NCI-H345 (cell line): ENCODE results near the gene ROMO1.

ENCODE experiments used
- DNase-seq: peaks from one replicate; lab custom pipeline; 2025; lab: John Stamatoyannopoulos, UW

The ROMO1 gene

GRCh38 chr20:35699127-35699956, at the start of gene ROMO1, which contains the start of gene NFS1:
Gene ROMO1 (plus strand): TSS chr20:35699405. CDS start chr20:35699633, 228 bp downstream.
Gene NFS1 (minus strand): TSS chr20:35699352. CDS start chr20:35699288, 64 bp downstream.
- peak; percentile 91 for DNase-seq

GRCh38 chr20:35650632-35651031, 48.6 kb upstream of the ROMO1 start:
- no peak for DNase-seq

- no peak for DNase-seq
Measured at GRCh38 chr20:35651958-35652357, 47.2 kb upstream of the ROMO1 start.

DNA sequence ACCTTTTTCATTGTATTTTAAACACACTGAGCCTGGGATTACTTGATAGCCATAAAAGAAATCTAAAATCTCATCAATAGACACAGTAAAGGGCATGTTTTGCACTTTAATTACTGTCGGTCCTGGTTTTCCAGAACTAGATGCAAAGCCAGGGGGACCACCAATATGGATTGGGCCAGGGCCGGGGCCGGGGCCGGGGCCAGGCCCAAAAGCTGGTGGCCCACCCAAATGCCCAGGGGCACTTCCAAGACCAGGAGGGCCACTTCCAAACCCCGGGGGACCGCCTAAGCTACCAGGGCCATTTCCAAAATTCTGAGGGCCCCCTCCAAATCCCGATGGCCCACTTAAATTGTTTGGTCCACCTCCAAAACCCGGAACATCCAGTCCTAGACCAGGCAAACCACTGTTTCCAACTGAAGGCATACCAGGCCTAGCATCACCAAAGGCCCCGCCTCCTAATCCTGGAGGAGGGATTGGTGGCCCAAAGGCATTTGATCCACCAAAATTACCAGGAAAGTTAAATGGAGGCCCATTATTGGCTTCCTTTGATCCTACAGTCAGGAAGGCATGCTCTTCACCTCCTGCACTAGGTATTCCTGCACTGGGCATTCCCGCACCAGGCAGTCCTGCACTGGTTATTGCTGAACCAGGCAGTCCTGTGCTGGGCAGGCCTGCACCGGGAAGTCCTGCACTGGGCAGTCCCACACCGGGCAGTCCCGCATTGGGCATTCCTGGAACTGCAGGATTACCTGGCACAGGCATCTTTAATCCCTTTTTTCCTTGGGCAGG, 46.4 kb upstream of the ROMO1 start:
- no peak for DNase-seq

DNA sequence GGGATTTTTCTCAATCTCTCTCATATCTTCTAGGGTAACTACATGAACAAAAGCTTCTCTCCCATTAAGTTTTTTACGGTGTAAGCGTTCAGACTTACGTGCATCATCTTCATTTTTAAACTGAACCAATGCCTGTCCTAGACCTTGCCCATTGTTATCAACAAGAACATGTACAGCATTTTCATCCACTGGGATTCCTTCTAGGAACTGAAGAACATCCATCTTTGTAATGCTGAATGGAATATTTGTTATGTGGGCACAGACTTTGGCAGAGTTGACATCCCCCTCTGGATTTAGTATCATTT, 45.8 kb upstream of the ROMO1 start:
- no peak for DNase-seq

DNA sequence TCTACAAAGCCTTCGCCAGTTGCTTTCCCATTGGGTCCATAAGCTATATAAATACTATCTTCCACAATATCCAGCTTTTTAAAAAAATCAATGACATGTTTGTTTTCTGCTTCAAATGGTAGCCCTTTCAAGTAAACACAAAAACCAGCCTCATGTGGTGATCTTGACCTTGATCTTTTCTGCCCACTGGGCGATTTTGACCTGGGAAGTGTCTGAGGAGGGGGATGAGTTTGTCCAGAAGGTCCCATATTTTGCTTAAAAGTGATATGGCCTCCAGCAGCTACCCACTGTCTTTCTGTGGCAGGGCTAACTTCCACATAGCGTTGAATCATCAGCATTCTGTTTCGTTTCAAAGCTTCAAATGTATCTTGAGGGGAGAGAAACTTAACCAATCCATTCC, 45.3 kb upstream of the ROMO1 start:
- no peak for DNase-seq

DNA sequence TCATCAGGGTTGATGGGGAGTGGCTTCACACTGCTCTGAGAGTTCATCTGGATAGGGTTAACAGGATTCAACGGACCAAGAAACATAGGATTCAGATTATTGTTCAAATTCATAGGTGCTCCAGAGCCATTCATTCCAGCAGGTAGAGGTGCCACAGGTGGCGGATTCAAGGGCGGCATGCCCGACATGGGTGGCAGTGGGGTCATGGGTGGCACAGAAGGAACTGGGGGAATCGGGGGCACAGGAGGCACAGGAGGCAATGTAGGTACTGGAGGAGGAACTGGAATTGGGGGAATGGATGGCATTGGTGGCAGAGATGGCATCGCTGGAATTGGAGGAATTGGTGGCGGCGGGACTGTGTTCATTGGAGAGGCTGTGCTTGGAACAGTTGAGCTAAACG, 44.8 kb upstream of the ROMO1 start:
- DNase-seq = no peak

- DNase-seq = no peak
Measured at GRCh38 chr20:35657271-35657670, 41.9 kb upstream of the ROMO1 start.

DNA sequence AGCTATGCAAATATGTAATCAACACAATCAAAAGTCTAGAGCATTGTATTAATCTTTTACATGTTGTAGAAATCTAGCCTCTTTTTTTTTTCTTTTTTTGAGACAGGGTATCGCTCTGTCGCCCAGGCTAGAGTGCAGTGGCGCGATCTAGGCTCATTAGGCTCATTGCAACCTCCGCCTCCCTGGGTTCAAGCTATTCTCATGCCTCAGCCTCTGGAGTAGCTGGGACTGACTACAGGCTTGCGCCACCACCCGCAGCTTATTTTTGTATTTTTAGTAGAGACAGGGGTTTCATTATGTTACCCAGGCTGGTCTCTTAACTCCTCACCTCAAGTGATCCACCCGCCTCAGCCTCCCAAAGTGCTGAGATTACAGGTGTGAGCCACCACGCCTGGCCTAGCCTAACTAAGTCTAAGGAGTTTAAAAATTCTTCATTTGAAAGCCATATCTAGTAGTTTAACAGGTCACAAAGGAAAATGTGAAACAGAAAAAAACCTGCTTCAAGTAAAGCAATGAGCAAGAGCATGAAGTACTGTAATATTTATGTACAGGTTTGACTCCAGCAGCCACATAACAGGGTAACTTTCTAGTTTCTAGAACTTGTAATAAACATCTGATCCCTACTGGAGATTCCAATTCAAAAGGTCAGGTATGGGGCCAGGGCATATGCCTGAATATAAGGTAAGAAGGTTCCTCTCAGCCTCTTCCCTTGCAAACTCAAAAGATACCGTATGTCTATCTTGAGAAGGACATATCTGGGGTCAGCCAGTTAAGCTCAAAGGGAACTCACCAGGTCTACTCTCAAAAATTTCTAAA, 38.9 kb upstream of the ROMO1 start:
- no peak for DNase-seq

DNA sequence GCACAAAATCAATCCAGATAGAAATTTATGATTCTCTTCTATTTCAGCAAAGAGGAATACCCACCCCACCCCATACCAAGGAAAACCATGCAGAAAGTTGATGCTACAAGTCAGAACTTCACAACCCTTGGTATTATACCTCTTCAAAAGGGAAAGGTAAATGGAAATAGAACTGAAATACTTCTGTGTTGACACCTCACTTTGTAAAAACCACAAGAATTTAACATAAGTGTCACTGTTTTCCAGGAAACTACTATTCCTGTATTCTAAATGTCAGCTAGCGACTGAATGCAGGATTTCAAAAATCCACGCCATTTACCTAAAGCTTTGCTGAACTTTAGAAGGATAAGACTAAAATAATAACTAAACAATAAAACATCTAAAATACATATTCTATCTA, 38.2 kb upstream of the ROMO1 start:
- no peak for DNase-seq

DNA sequence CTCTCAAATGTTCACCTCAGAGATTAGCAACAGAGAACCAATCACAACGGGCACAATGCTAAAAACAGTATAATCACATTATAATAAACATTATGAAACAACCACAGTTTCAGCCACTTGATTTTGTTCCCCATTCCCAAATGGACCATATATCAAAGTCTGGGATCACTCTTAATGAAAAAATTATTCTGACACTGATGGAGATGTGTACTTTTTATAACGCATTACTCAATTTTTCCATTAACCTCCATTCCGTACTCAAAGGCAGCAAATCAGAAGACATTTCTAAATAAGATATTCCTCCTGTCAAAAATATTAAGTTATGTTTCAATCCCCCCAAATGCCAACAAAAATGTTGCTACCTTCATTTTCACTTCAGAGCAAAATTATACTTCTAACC, 37.3 kb upstream of the ROMO1 start:
- DNase-seq = no peak

DNA sequence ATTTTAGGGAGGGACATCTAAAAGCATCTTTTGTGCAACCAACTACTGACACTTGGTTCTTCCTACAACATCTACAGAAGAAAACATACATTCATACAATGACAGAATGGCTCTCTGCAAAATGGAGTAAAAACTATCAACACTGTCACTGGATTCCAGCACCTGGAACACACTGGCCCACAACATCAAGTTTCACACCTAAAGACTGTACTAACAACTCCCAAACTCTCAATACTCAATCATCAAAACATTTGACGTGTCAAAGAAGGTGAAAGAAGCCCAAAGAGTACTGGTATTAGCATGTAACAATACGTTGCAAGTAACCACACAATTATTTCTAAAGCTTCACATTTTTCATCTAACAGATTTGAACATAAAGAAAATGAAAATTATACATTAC, 36.7 kb upstream of the ROMO1 start:
- no peak for DNase-seq

DNA sequence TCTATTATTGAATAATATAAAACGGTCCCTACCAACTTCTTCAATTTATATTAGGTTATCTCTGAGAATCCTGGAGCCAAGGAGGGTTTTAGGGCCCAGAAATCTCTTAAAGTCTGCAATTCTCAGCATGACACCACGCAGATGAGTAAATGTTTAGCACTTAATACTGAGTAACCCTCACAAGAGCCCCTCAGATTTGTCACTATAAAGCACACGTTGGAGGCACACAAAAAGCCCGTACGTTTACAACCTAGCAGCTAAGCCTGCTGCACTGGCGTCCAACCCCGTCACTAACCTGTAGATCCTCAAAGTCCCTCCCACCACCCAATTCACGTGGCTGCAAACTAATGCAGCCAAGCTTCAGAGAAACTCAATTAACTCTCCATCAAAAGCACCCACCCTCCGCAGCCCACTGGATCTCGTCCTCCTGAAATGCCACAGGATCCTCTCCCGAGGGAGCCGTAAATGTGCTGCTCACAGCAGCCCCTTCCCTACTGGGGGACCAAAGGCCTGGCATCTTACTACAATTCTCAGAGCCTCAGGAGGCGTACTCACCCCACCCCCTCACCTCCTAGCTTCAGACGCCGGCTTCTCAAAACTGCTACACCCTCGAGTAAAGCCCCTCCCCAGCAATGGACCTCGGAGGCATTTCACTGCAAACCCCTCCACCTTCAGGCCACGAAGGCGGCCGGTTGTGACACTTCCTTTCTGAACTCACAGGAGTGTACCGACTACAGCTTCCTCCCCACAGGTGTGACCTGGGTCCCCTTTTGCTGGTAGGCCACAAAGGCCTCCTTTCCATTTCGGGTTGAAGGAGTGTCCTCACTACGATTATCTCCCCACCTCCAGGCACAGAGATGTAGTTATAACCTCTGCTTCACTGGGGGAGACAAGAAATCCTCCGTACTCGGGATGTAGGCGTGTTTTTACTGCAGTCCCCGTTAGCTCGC, 35.4 kb upstream of the ROMO1 start:
- peak; percentile 54 for DNase-seq

DNA sequence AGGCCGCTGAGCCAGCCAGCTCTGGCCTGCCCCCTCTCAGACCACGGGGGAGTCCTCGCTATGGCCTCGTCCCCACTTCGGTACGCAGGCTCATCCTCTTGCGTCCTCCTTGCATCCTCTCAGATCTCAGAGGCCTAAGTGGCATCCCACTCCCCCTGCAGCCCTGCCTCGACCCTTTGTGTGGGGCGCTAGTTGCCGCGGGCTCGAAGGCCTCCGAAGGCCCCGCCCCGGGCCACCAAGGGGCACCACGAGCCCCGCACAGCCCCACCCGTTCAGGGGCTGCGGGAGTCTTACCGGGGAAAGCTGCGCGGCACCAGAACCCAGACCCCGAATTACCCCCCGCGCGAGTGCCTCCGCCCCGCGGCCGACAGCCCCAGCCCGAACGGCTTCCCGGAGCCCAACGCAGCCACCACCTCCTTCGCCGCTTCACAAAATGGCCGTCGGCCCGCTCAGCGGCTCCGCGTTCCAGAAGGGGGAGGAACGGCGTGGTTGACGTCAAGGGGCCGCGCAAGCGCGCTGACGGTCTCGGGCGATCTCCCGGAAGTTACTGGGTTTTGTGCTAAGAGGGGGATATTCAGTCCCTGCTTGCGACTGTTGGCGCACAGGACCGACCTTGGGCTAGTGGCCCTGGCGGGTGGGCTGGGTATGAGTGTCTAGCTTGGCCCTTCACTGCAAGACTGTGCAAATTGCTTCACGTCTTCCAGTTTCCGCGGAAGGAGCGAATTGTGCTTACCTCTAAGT, 34.6 kb upstream of the ROMO1 start, which contains the start of the genes CPNE1 and RBM12:
TSS of gene CPNE1 (minus strand) at position 435 of the 741 bp plus-strand sequence. CDS start 31,977 bp downstream, outside the sequence.
TSS of gene RBM12 (minus strand) at position 435 of the 741 bp plus-strand sequence. CDS start 9,578 bp downstream, outside the sequence.
- peak; percentile 97 for DNase-seq

- no peak for DNase-seq
Measured at GRCh38 chr20:35665949-35666288, 33.3 kb upstream of the ROMO1 start.

DNA sequence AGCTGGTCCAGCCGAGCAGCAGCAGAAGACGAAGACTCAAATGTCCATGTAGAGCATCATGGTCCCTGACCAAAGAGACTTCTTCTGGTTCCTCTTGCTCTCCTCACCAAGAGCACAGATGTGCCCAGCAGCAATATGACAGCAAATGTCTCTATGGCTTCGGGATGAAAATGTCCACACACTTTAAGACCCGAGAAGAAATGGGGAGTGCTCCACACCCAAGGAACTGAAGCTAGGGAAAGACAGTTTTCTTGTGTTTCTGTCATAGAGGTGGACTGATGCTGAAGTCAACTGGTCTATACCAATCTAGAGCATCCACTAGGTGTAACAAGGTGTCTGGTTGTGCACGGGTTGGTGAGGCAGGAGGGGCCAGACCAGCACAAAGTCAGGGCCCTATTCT, 30.0 kb upstream of the ROMO1 start:
- DNase-seq = no peak

DNA sequence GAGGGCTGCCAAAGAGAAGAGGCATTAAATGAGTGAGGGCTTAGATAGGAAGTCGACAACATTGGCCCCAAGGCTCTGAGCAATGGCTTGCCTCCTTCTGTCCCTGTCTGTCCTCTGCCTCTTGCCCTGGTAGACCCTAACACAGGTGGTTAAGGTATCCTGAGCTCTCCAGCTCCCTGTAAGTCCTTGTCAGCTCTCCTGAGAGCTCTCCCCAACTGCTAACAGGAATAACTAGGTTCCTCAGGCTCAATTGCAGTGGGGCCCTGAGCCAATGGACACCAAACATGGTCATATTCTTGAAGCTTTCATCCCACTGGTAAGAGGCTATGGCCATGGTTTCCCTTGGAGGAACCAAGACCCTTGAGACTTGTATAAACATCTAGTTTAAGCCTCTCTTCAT, 29.5 kb upstream of the ROMO1 start:
- no peak for DNase-seq

GRCh38 chr20:35673884-35674283, 25.3 kb upstream of the ROMO1 start:
- DNase-seq = no peak

DNA sequence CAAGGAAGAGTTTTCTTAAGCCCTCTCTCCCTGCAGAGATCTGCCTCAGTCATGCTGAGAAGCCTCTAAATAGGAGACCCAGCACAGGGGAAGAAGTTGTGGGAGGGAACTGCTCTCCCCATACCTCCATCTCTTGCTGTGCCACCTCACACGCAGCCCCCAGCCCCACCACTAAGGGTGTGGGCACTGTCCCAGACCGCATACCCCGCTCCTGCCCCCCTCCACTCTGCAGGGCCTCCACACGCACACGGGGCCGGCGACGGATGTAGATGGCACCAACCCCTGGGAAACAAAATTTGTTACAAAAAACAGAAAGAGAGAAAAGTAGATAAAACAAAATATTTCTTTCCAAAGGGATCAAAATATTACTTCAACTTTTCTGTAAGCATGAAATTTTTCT, 24.3 kb upstream of the ROMO1 start:
- DNase-seq = no peak

GRCh38 chr20:35680452-35681183, 18.6 kb upstream of the ROMO1 start:
- DNase-seq = no peak
